Caco-2 (cell line): ENCODE data around the gene SBNO1. TPM values are rescaled to one million over a fixed set of nuclear protein-coding genes. Genes with fewer than 3 reads are reported as not detected.
"Not testable (repeated sequence)": the region's sequence is repeated elsewhere in the genome, so short reads cannot be mapped to it uniquely, and the experiment has no call there.

Experiments
- BruUV-seq: library from RNA; stranded (reverse); fragments of 400-500 nt; replicated peaks from 2 replicates; lab custom pipeline; 2021; lab: Mats Ljungman, UMichigan
- CTCF ChIA-PET: fragments of 300-600 bp; sonication (Branson Sonifier 250); formaldehyde crosslinking; loops from one replicate; lab custom pipeline; 2022; ENCODE audit warnings: antibody characterized with exemption; lab: Charles Lee
- POLR2A ChIA-PET: fragments of 300-600 bp; sonication (Branson Sonifier 250); formaldehyde crosslinking; loops from one replicate; lab custom pipeline; 2022; ENCODE audit warnings: antibody characterized with exemption; lab: Charles Lee
- DNase-seq, 2 experiments: peaks; one replicate each; pipeline versions ENCODE4 v3.0.0 to v3.0.0-alpha.2; 2020 to 2022
- H3K27me3 ChIP-seq: replicated peaks from 2 replicates; pipeline ENCODE4 v1.6.0; 2011; ENCODE audit warnings: low read length; ENCODE audit not compliant: control insufficient read depth, insufficient read depth
- H3K36me3 ChIP-seq: 2 replicates; pipeline ENCODE4 v1.5.1; 2011; ENCODE audit warnings: low read length; ENCODE audit not compliant: control insufficient read depth, insufficient read depth
- H3K4me1 ChIP-seq: fragments of 250-450 bp; sonication (Bioruptor Pico); 2 replicates; pipeline ENCODE4 v1.5.1; 2020; ENCODE audit warnings: mild to moderate bottlenecking
- H3K4me3 ChIP-seq: 2 replicates; pipeline ENCODE4 v1.5.1; 2011; ENCODE audit warnings: low read depth, mild to moderate bottlenecking, control low read depth, low read length
- H3K9me3 ChIP-seq: fragments of 250-450 bp; sonication (Bioruptor Pico); 2 replicates; pipeline ENCODE4 v1.5.1; 2020; ENCODE audit warnings: mild to moderate bottlenecking, moderate library complexity
- H3K27ac Mint-ChIP-seq: one replicate; pipeline ENCODE4 v1.8.0; 2022; ENCODE audit warnings: mixed read lengths; ENCODE audit not compliant: unreplicated experiment
- H3K27me3 Mint-ChIP-seq: one replicate; pipeline ENCODE4 v1.8.0; 2022; ENCODE audit warnings: mixed read lengths; ENCODE audit not compliant: insufficient read depth, unreplicated experiment
- H3K36me3 Mint-ChIP-seq: one replicate; pipeline ENCODE4 v1.8.0; 2022; ENCODE audit warnings: mild to moderate bottlenecking, mixed read lengths; ENCODE audit not compliant: insufficient read depth, unreplicated experiment
- H3K4me1 Mint-ChIP-seq: one replicate; pipeline ENCODE4 v1.8.0; 2022; ENCODE audit warnings: low read depth, mixed read lengths; ENCODE audit not compliant: unreplicated experiment
- H3K4me3 Mint-ChIP-seq: one replicate; pipeline ENCODE4 v1.8.0; 2022; ENCODE audit warnings: mild to moderate bottlenecking, moderate library complexity, mixed read lengths; ENCODE audit not compliant: unreplicated experiment
- H3K9me3 Mint-ChIP-seq: one replicate; pipeline ENCODE4 v1.8.0; 2022; ENCODE audit warnings: mixed read lengths; ENCODE audit not compliant: unreplicated experiment
- CTCF ChIP-seq, 2 experiments: fragments of 200-600 bp in 1 of 2; IDR thresholded peaks; 1 replicate in 1 of 2; 2 replicates in 1 of 2; pipeline versions ENCODE4 v1.5.1 to v1.8.0; 2011 to 2022; ENCODE audit warnings: antibody characterized with exemption in 1 of 2, control low read depth in 1 of 2, inconsistent platforms in 1 of 2, low read depth in 1 of 2, low read length in 1 of 2, mild to moderate bottlenecking in 1 of 2, moderate library complexity in 1 of 2; ENCODE audit not compliant: insufficient read depth in 1 of 2, severe bottlenecking in 1 of 2, unreplicated experiment in 1 of 2
- intact Hi-C: fragments of 100-400 bp; cut with micrococcal nuclease; formaldehyde crosslinking; loops from one replicate; pipeline ENCODE4 v1.10.0; 2022; ENCODE audit not compliant: unreplicated experiment
- total RNA-seq: library from RNA; stranded (reverse); gene quantifications from 2 replicates; pipeline ENCODE4 v1.2.3, GENCODE V29; 2022

Gene SBNO1
- total RNA-seq, 1 experiment from 2014 or later = 53.8 TPM

DNA sequence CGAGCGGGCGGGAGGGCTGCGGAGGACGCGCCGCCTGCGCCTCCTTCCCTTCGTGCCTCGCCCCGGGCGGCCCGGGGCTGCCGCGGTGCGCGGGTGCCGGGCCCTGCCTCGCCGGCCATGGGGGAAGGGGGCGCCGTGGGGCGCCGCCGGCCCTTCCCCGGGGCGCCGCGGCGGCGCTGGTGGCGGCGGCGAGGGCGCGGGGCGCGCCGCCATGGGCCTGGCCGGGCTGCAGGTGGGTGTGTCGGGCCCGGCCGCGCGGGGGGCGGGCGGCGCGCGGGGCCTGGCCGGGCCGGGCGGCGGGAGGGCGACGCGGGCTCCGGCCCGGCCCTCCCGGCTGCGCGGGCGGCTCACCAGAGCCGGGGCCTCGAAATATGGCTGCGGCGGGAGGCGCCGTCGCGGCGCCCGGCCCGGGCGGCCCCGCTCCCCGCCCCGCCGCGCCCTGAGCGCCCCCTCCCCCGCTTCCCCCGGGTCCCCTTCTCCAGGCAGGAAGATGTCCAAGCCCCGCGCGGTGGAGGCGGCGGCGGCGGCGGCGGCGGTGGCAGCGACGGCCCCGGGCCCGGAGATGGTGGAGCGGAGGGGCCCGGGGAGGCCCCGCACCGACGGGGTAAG, 24.4 kb upstream of the SBNO1 start:
- peak overlapping the region; percentile 88 for H3K4me3 ChIP-seq
- Mint-ChIP-seq H3K4me3 (peak overlapping the region; percentile 80), H3K27me3 (no peaks in the 10 kb centered on the region), H3K36me3 (peaks cover 59% of the 10 kb centered on the region), H3K4me1 (peaks cover 21% of the 10 kb centered on the region), H3K27ac (no peak overlapping the region), H3K9me3 (no peaks in the 10 kb centered on the region)
- ChIA-PET POLR2A (interaction anchor here (1.4 to 1.8 kb wide), 2 partner anchors 24 to 213 kb away, joined by 6 to 7 read pairs; partner anchors contain the start of gene DDX55), CTCF (no interaction called here)
- no peak for TF ChIP-seq CTCF (IDR thresholded peaks at IDR 0.05; ENCODE audit: insufficient read depth in 1 of 2, low read depth in 1 of 2, low read length in 1 of 2, severe bottlenecking in 1 of 2, unreplicated experiment in 1 of 2)
- no peaks in the 10 kb centered on the region for H3K27me3 ChIP-seq
- H3K36me3 ChIP-seq = peaks cover 2% of the 10 kb centered on the region; the same call in 1 of the 2 replicates
- no TSS peak for BruUV-seq
- H3K4me1 ChIP-seq = peaks cover 4% of the 10 kb centered on the region; the same call in 1 of the 2 replicates
- intact Hi-C loops = loop anchor here (1.0 kb wide), 1 partner anchor 25 kb away; the partner anchor contains the start of gene SBNO1
- no peaks in the 10 kb centered on the region for H3K9me3 ChIP-seq
- DNase-seq = no peak

DNA sequence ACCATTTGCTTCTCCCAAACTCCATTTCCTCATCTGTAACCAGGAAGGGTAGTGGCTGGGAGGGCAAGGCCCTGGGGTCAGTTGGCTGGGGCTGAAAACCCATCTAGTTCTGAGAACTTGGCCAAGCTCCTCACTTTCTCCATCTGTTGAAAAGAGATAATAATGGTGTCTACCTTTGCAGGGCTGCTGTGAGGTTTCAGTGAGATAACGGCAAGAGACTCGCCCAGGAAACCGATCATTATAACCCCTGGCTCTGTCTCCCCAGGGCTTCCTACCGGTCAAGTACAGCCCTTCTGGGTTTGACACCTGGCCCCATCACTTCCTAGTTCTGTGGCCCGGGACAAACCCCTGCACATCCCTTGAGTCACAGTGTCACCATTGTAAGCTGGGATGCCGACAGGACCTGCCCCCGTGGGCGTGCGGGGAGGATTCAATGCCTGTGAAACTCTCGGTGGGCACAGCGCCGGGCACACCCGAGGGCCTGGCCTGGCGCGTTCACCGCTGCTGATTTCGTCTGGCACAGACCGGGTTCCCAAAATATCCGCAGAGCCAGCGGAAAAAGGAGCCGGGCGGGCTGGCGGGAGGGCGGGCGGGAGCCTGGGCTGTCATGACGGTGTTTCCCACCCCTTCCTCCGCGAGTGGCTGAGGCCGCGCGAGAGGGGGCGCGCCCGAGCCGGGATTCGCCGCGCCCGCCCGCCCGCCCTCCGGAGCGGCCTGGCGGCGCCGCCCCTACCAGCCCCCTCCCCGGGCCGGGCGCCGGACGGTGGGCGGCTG, 23.7 kb upstream of the SBNO1 start:
- Mint-ChIP-seq H3K27ac (peak overlapping the region; percentile 66), H3K9me3 (no peaks in the 10 kb centered on the region), H3K36me3 (peaks cover 57% of the 10 kb centered on the region), H3K4me1 (peaks cover 21% of the 10 kb centered on the region), H3K4me3 (peak overlapping the region; percentile 75), H3K27me3 (no peaks in the 10 kb centered on the region)
- DNase-seq = peak; percentile 67 to 87
- peak in 1 of 2 experiments; percentile 5 for TF ChIP-seq CTCF (IDR thresholded peaks at IDR 0.05; ENCODE audit: insufficient read depth in 1 of 2, low read depth in 1 of 2, low read length in 1 of 2, severe bottlenecking in 1 of 2, unreplicated experiment in 1 of 2)
- ChIA-PET POLR2A (interaction anchor here (1.4 to 1.8 kb wide), 2 partner anchors 23 to 214 kb away, joined by 6 to 7 read pairs; partner anchors contain the start of gene DDX55), CTCF (no interaction called here)
- BruUV-seq = no TSS peak
- H3K9me3 ChIP-seq = no peaks in the 10 kb centered on the region
- H3K36me3 ChIP-seq = peaks cover 2% of the 10 kb centered on the region; the same call in 1 of the 2 replicates
- peak overlapping the region; percentile 88 for H3K4me3 ChIP-seq
- intact Hi-C loops = loop anchor here (1.0 kb wide), 1 partner anchor 24 kb away; the partner anchor contains the start of gene SBNO1
- no peaks in the 10 kb centered on the region for H3K27me3 ChIP-seq
- peaks cover 4% of the 10 kb centered on the region; the same call in 1 of the 2 replicates for H3K4me1 ChIP-seq

DNA sequence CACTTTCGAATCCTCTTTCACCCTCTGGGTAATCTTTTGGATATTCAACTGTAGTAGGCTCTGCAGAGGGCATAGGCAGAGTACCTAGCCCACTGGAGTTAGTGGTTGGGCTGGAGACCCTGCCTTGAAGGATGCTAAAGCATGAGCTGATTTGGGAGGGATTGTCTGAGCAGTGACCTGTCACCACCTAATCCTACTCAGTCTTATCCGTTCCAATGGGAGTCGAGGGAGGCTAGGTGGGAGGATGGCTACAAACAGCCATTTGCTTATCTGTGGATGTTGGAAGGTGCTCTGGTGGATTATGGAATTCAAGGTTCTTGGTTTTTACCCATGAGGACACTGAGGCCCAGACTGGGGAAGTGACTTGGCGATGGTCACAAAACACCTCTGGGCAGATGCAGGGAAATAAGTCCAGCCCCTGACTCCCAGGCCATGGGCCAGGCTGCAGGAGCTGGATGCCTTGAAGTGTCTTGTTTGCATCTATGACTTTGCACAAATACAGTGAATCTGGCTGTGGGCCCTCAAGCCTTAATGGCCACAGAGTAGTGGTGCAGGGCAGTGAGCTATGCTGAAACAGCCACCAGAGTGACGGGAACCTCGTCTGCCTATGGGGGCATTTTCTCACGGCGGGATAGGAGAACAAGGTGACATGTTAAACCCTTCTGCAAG, 23.0 kb upstream of the SBNO1 start:
- ChIA-PET POLR2A (interaction anchor here (1.4 to 1.8 kb wide), 2 partner anchors 22 to 214 kb away, joined by 6 to 7 read pairs; partner anchors contain the start of gene DDX55), CTCF (no interaction called here)
- Histone ChIP-seq H3K36me3 (peaks cover 2% of the 10 kb centered on the region; the same call in 1 of the 2 replicates), H3K4me1 (peaks cover 4% of the 10 kb centered on the region; the same call in 1 of the 2 replicates), H3K9me3 (no peaks in the 10 kb centered on the region), H3K27me3 (no peaks in the 10 kb centered on the region), H3K4me3 (peak overlapping the region; percentile 88)
- Mint-ChIP-seq H3K27me3 (no peaks in the 10 kb centered on the region), H3K36me3 (peaks cover 52% of the 10 kb centered on the region), H3K9me3 (no peaks in the 10 kb centered on the region), H3K27ac (peak overlapping the region; percentile 66), H3K4me1 (peaks cover 21% of the 10 kb centered on the region), H3K4me3 (peak overlapping the region; percentile 75)
- intact Hi-C loops = loop anchor here (1.0 kb wide), 1 partner anchor 23 kb away; the partner anchor contains the start of gene SBNO1
- no peak for TF ChIP-seq CTCF (IDR thresholded peaks at IDR 0.05; ENCODE audit: insufficient read depth in 1 of 2, low read depth in 1 of 2, low read length in 1 of 2, severe bottlenecking in 1 of 2, unreplicated experiment in 1 of 2)
- no peak for DNase-seq
- BruUV-seq = TSS peak; percentile 5

DNA sequence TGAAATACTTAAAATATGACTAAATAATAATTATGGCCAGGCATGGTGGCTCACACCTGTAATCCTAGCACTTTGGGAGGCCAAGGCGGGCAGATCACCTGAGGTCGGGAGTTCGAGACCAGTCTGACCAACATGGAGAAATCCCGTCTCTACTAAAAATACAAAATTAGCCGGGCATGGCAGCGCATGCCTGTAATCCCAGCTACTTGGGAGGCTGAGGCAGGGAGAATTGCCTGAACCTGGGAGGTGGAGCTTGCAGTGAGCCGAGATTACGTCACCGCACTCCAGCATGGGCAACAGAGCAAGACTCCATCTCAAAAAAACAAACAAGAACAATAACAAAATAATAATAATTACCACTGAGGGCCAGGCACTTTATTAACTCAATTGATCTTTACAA, 20.9 kb upstream of the SBNO1 start:
- CTCF ChIA-PET = interaction anchor here (0.7 to 0.9 kb wide), 2 partner anchors 20 to 108 kb away, joined by 4 to 5 read pairs; no protein-coding TSS in a partner anchor
- DNase-seq, H3K4me3 ChIP-seq, H3K27ac Mint-ChIP-seq, H3K4me3 Mint-ChIP-seq, H3K27me3 Mint-ChIP-seq, H3K4me1 ChIP-seq, BruUV-seq, intact Hi-C loops, H3K9me3 Mint-ChIP-seq, H3K36me3 ChIP-seq, H3K9me3 ChIP-seq, H3K27me3 ChIP-seq: not testable (repeated sequence)
- Mint-ChIP-seq H3K4me1 (peaks cover 19% of the 10 kb centered on the region), H3K36me3 (peaks cover 31% of the 10 kb centered on the region)
- POLR2A ChIA-PET = interaction anchor here (1.4 kb wide), 1 partner anchor 20 kb away, joined by 4 read pairs; no protein-coding TSS in a partner anchor
